K562 (cell line): ENCODE data around the gene PALM3. TPM values are rescaled to one million over a fixed set of nuclear protein-coding genes. Genes with fewer than 3 reads are reported as not detected.

Source experiments
- ARID3A ChIP-seq: IDR thresholded peaks from 2 replicates; pipeline ENCODE4 v1.6.1; 2012; ENCODE audit warnings: low read depth, low read length, improper control_type of control experiment, borderline replicate concordance
- DEAF1 ChIP-seq: fragments of 450-650 bp; formaldehyde crosslinking; IDR thresholded peaks from 2 replicates; pipeline ENCODE4 v1.4.0; 2020; ENCODE audit warnings: mild to moderate bottlenecking, moderate library complexity
- HMGXB4 ChIP-seq: sonication (generic); formaldehyde crosslinking; IDR thresholded peaks from 2 replicates; pipeline ENCODE4 v1.8.1; 2023; ENCODE audit warnings: mild to moderate bottlenecking, missing genetic modification reagents
- MEF2D ChIP-seq: conservative IDR thresholded peaks from 2 replicates; pipeline ENCODE4 v1.6.1; 2016; ENCODE audit warnings: low read depth, missing genetic modification characterization, missing compliant biosample characterization
- MGA ChIP-seq: fragments of 450-650 bp; IDR thresholded peaks from 2 replicates; pipeline ENCODE4 v1.6.1; 2016; ENCODE audit warnings: mild to moderate bottlenecking, moderate library complexity
- PPARD ChIP-seq: fragments of 250-450 bp; sonication (Bioruptor Pico); IDR thresholded peaks from 2 replicates; pipeline ENCODE4 v1.8.0; 2022; ENCODE audit warnings: inconsistent platforms, mild to moderate bottlenecking, moderate library complexity
- THRB ChIP-seq: fragments of 450-650 bp; formaldehyde crosslinking; conservative IDR thresholded peaks from 2 replicates; pipeline ENCODE4 v1.4.0; 2022; ENCODE audit warnings: mild to moderate bottlenecking, missing genetic modification characterization
- XRCC3 ChIP-seq: fragments of 450-650 bp; IDR thresholded peaks from 2 replicates; pipeline ENCODE4 v1.6.1; 2017; ENCODE audit warnings: mild to moderate bottlenecking, moderate library complexity
- polyA plus RNA-seq, 8 experiments: library from polyadenylated mRNA; depleted of rRNA in 4 of 8; stranded (reverse) in 5 of 8; unstranded in 3 of 8; fragments of >200 nt; fragmentation: Nextera tagmentation in 2 of 8; fragmentation: Illumina TruSeq in 1 of 8; extraction: Ambion mirVana in 2 of 8; extraction: Trizol in 1 of 8; gene quantifications; 2 replicates each; pipeline versions ENCODE4 v1.2.1 to v1.2.3, GENCODE V29; 2011 to 2014; ENCODE audit warnings: inconsistent platforms in 1 of 8, missing spikeins in 1 of 8
- total RNA-seq, 7 experiments: library from RNA; depleted of rRNA in 6 of 7; stranded (reverse); fragments of >200 nt in 6 of 7; fragmentation: Illumina TruSeq in 2 of 7; extraction: Trizol in 2 of 7; gene quantifications; 2 replicates each; pipeline versions ENCODE4 v1.2.1 to v1.2.3, GENCODE V29; 2011 to 2021; ENCODE audit warnings: low replicate concordance in 1 of 7

The PALM3 gene
- total and polyA plus RNA-seq, 9 of the 15 experiments (the other 6 are each of a cell fraction or from before 2014, with no cell fraction given) = 0.07 to 9.3 (median 3.3) TPM

GRCh38 chr19:14091081-14091812, 29.4 kb upstream of the PALM3 start (continued):
- TF ChIP-seq HMGXB4 (CRISPR knock-in tag) (no peak), MGA (no peak), DEAF1 (CRISPR knock-in tag) (no peak), MEF2D (tag) (no peak), ARID3A (no peak), PPARD (CRISPR knock-in tag) (no peak), THRB (CRISPR knock-in tag) (no peak), XRCC3 (no peak)
